ENCODE data around the gene FAM163A.

DNA sequence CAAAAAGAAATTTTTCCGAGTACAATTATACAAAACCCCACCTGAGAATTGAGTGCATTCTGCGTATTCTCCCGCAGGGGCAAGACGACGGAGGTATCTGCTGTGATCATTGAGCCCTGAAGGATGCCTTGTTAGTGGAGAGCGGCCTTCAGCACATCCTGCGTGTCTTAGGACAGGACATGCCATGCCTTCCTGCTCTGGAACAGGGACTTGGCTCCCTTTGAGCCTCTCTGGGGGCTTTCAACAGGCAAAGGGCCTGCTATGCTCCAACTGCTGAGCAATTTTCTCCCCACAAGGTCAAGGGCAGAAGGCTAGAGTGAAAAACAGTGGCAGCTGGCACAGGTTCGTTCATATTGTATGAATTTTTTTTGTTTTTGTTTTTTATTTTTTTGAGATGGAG, 82.1 kb downstream of the FAM163A start:
- TF ChIP-seq POLR2AphosphoS5 (IDR thresholded peaks at IDR 0.05; ENCODE audit: borderline replicate concordance, low read depth, low read length) (no peak), EZH2 (IDR thresholded peaks at IDR 0.05) (no peak), FOXP2 (optimal IDR thresholded peaks at IDR 0.05; ENCODE audit: control extremely low read depth, extremely low read length, insufficient read depth) (no peak)

All from SK-N-MC (cell line).